ENCODE measurements around the gene CIAO3.

DNA sequence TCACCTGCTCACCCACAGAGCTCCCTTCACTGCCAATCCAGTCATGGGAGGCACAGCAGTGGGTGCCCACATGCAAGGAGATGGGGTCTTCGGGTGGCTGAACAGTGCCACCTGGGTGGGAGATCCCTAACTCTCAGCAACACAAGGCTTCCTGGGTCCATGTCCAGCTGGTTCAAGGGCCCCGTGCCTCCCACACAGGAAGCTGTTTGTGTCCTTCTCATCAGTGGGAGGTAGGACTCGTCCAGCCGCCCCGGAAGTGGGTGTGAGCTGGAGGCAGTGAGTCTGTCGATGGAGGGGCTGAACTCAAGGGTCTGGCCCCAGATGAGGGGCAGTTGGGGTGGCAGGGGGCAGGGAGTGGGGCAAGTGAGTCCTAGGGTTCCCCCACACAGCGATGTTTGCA, 36.8 kb downstream of the CIAO3 start:
- TF ChIP-seq, protein P1, sequence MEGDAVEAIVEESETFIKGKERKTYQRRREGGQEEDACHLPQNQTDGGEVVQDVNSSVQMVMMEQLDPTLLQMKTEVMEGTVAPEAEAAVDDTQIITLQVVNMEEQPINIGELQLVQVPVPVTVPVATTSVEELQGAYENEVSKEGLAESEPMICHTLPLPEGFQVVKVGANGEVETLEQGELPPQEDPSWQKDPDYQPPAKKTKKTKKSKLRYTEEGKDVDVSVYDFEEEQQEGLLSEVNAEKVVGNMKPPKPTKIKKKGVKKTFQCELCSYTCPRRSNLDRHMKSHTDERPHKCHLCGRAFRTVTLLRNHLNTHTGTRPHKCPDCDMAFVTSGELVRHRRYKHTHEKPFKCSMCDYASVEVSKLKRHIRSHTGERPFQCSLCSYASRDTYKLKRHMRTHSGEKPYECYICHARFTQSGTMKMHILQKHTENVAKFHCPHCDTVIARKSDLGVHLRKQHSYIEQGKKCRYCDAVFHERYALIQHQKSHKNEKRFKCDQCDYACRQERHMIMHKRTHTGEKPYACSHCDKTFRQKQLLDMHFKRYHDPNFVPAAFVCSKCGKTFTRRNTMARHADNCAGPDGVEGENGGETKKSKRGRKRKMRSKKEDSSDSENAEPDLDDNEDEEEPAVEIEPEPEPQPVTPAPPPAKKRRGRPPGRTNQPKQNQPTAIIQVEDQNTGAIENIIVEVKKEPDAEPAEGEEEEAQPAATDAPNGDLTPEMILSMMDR (tag by site-specific recombination; IDR thresholded peaks at IDR 0.05) = no peak
- no peak for TF ChIP-seq ZNF571 (tag by site-specific recombination; IDR thresholded peaks at IDR 0.05)
- TF ChIP-seq PRDM1 (tag by site-specific recombination; IDR thresholded peaks at IDR 0.05) = no peak
- TF ChIP-seq ZNF792 (tag by site-specific recombination; IDR thresholded peaks at IDR 0.05) = no peak
- TF ChIP-seq YY1 (tag by site-specific recombination; IDR thresholded peaks at IDR 0.05) = no peak
